A549 treated with Hydrocortisone at 1 μM for 4 hours (cell line): ENCODE measurements around the gene ATRAID. TPM values are rescaled to one million over a fixed set of nuclear protein-coding genes. Genes with fewer than 3 reads are reported as not detected.

Experiments used
- total RNA-seq: library from RNA; stranded (reverse); fragments of 200-300 nt; extraction: Qiagen RNA extraction; gene quantifications from 5 replicates; pipeline ENCODE4 v1.2.3, GENCODE V29; 2022

ATRAID gene, protein sequence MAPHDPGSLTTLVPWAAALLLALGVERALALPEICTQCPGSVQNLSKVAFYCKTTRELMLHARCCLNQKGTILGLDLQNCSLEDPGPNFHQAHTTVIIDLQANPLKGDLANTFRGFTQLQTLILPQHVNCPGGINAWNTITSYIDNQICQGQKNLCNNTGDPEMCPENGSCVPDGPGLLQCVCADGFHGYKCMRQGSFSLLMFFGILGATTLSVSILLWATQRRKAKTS
- total RNA-seq = 207 to 223 TPM (median 220 TPM) in 5 replicates

DNA sequence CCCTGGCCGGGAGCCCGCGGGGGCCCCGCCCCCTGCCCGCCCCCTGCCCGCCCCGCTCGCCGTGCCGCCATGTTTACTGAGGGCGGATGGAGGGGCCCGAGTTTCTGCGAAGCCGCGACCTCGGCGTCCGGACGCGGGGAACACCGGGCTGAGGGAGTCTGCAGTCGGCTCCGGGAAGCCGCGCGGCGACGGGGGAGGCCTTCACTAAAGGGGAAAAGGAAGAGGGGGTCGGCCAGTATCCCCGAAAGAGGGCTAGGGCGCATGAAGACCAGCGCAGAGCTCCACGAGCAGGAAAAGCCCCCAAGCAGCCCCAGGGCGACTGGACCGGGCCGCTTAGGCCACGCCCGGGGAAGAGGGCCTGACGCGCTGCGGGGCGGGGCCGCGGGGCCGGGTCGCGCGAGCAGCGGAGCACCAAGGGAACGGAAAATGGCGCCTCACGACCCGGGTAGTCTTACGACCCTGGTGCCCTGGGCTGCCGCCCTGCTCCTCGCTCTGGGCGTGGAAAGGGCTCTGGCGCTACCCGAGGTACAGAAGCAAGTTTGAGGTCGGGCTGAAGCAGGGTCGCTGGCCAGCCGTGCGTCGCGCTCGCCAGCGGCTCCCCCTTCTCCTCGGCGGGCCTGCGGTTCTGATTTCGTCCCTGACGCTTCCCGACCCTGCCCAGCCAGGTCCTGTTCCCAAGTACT, at the start of gene ATRAID, which contains the start of gene SLC5A6:
TSS of gene ATRAID (plus strand) at position 99 of the 683 bp plus-strand sequence. CDS start at position 427, 328 bp downstream.
TSS of gene SLC5A6 (minus strand) at position 326 of the 683 bp plus-strand sequence. CDS start 4,618 bp downstream, outside the sequence.

DNA sequence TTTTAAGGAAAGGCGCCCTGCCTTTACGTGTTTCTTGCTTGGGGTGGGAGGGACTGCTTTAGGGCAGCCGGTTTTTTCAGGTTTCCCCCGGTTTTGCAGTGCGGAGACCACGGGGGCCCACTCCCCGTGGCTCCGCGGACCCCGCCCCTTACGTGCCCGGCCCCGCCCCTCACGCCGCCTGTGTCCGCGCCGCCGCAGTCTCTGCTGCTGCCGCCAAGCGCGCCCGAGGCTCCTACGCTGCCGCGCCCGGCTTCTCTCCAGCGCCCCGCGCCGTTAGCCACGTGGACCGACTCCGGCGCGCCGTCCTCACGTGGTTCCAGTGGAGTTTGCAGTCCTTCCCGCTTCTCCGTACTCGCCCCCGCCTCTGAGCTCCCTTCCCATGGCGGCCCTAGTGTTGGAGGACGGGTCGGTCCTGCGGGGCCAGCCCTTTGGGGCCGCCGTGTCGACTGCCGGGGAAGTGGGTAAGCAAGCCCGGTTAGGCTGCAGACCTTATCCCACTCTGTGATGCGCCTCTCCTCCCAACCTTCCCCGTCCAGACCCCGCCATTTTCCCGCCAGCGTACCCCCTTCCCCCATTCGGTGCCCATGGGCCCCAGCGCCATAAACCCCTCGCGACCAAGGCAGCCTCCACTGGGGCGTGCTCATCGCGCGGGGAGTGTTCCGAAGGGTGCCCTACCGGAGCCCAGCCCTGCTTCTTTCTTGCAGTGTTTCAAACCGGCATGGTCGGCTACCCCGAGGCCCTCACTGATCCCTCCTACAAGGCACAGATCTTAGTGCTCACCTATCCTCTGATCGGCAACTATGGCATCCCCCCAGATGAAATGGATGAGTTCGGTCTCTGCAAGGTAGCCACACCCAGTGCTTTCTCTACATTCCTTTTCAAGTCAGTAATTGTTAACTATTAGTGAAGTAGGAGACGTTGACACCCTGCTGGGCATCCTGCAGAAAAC, 5.6 kb downstream of the ATRAID start, which contains the start of gene CAD:
TSS of gene CAD (plus strand) at position 197 of the 949 bp plus-strand sequence. CDS start at position 380, 183 bp downstream.

DNA sequence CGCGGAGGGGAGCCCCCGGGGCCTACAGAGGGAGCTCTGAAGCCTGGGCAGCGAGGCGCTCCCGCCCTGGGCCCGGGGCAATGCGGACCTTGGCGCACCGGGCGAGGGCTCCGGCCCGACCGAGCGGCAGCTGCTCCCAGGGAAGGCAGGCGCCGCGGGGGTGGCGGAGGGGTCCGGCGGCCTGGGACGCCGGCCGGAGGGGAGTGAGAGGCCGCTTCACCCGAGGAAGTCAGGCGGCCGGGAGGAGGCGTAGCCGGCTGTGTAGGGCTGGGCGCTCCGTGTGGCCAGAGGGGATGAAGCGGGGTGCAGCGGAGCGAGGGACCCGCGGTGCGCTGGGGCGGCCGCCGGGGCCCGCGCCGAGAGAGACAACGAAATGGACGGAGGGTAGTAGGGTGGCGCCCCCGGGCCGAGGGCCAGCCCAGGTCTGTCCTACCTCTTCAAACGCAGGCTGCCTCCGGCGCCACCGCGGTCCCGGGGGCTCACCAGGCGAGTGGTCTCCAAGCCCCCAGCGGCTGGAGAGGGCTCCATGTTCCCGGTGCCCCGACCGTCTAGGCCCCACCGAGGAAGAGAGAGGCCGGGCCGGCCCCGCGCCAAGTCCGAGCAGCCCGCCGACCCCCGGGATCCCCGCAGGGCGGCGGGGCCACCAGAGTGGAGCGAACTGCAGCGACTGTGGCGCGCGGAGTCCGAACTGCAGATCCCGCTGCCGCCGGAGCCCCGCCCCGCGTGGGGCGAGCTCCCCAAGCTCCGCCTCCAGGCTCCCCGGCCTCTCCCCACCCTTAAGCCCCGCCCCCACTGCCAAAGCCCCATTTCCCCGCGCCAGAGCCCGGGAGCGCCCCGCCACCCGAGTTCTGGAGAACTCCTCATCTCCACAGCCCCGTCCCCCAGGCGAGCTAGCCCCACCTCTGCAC, 50.8 kb downstream of the ATRAID start, which contains the start of gene SLC30A3:
TSS of gene SLC30A3 (minus strand) at position 669 of the 908 bp plus-strand sequence. CDS start at position 528, 141 bp downstream.

Other genes with a start within 250 kb of the ATRAID start
- 9.6 to 11.9 TPM (median 11.1 TPM) in 5 replicates for gene MAPRE3, start 241.4 kb upstream of the ATRAID start, total RNA-seq
- gene TMEM214, start 179.1 kb upstream of the ATRAID start, total RNA-seq = 59.1 to 67.4 TPM (median 64.7 TPM) in 5 replicates
- 27.9 to 33.4 TPM (median 30.3 TPM) in 5 replicates for gene AGBL5, start 160.4 kb upstream of the ATRAID start, total RNA-seq
- gene OST4, start 140.4 kb upstream of the ATRAID start, total RNA-seq = 505 to 575 TPM (median 551 TPM) in 5 replicates
- 0.32 to 0.55 TPM (median 0.48 TPM) in 5 replicates for gene EMILIN1, start 133.4 kb upstream of the ATRAID start, total RNA-seq
- gene KHK, start 125.3 kb upstream of the ATRAID start, total RNA-seq = 8.7 to 10.9 TPM (median 9.3 TPM) in 5 replicates
- gene CGREF1, start 92.9 kb upstream of the ATRAID start, total RNA-seq = 6.9 to 8.5 TPM (median 7.6 TPM) in 5 replicates
- gene ABHD1, start 88.2 kb upstream of the ATRAID start, total RNA-seq = 0.82 to 2.0 TPM (median 1.4 TPM) in 5 replicates
- 50.1 to 64.2 TPM (median 56.2 TPM) in 5 replicates for gene PREB, start 77.4 kb upstream of the ATRAID start, total RNA-seq
- gene PRR30, start 72.6 kb upstream of the ATRAID start, total RNA-seq = not detected in 5 replicates
- not detected in 5 replicates for gene TCF23, start 63.0 kb upstream of the ATRAID start, total RNA-seq
- gene SLC5A6, start 227 bp downstream of the ATRAID start, total RNA-seq = 57.7 to 83.7 TPM (median 65.2 TPM) in 5 replicates
- gene CAD, start 5.3 kb downstream of the ATRAID start, total RNA-seq = 56.9 to 63.5 TPM (median 59.3 TPM) in 5 replicates
- 2.8 to 3.6 TPM (median 3.2 TPM) in 5 replicates for gene SLC30A3, start 51.0 kb downstream of the ATRAID start, total RNA-seq
- not detected in 5 replicates for gene DNAJC5G, start 63.4 kb downstream of the ATRAID start, total RNA-seq
- 0.81 to 1.1 TPM (median 0.88 TPM) in 5 replicates for gene TRIM54, start 70.4 kb downstream of the ATRAID start, total RNA-seq
- 0.61 to 2.6 TPM (median 1.7 TPM) in 5 replicates for gene UCN, start 96.4 kb downstream of the ATRAID start, total RNA-seq
- gene MPV17, start 111.1 kb downstream of the ATRAID start, total RNA-seq = 76.0 to 95.4 TPM (median 85.5 TPM) in 5 replicates
- gene GTF3C2, start 144.7 kb downstream of the ATRAID start, total RNA-seq = 55.6 to 63.4 TPM (median 59.3 TPM) in 5 replicates
- gene EIF2B4, start 158.3 kb downstream of the ATRAID start, total RNA-seq = 54.9 to 59.4 TPM (median 55.5 TPM) in 5 replicates
- 141 to 146 TPM (median 144 TPM) in 5 replicates for gene SNX17, start 158.6 kb downstream of the ATRAID start, total RNA-seq
- gene ZNF513, start 168.7 kb downstream of the ATRAID start, total RNA-seq = 12.9 to 14.5 TPM (median 13.6 TPM) in 5 replicates
- 152 to 168 TPM (median 161 TPM) in 5 replicates for gene PPM1G, start 197.6 kb downstream of the ATRAID start, total RNA-seq
- gene NRBP1, start 216.6 kb downstream of the ATRAID start, total RNA-seq = 126 to 136 TPM (median 129 TPM) in 5 replicates
- 0.45 to 1.2 TPM (median 0.62 TPM) in 5 replicates for gene KRTCAP3, start 230.3 kb downstream of the ATRAID start, total RNA-seq